DND-41 (cell line): Measurements from ENCODE around the gene STX16.
A peak's percentile ranks its signal among the peaks of the same experiment; 100 is the strongest.

Experiments used
- ATAC-seq: fragments of 200-7000 bp; cut with Tn5 transposase; 3 replicates; pipeline ENCODE4 v1.9.1; 2021; ENCODE audit warnings: low read depth; ENCODE audit not compliant: insufficient read depth
- DNase-seq: peaks from one replicate; pipeline ENCODE4 v3.0.0-alpha.2; 2020
- H2AFZ ChIP-seq: 2 replicates; pipeline ENCODE4 v1.6.0; 2012; ENCODE audit warnings: low read depth, low read length
- H3K27ac ChIP-seq: 2 replicates; pipeline ENCODE4 v1.5.1; 2012; ENCODE audit warnings: low read length, inconsistent platforms
- H3K27me3 ChIP-seq: fragments of 200-600 bp; sonication (generic); 2 replicates; pipeline ENCODE4 v1.6.0; 2012; ENCODE audit warnings: low read length, mild to moderate bottlenecking, inconsistent platforms; ENCODE audit not compliant: insufficient read depth, poor library complexity
- H3K36me3 ChIP-seq: 2 replicates; pipeline ENCODE4 v1.5.1; 2012; ENCODE audit warnings: low read length, inconsistent platforms; ENCODE audit not compliant: insufficient read depth
- H3K4me1 ChIP-seq: 2 replicates; pipeline ENCODE4 v1.5.1; 2012; ENCODE audit warnings: mild to moderate bottlenecking, low read length; ENCODE audit not compliant: insufficient read depth
- H3K4me2 ChIP-seq: 2 replicates; pipeline ENCODE4 v1.6.0; 2012; ENCODE audit warnings: mild to moderate bottlenecking, moderate library complexity, low read length, inconsistent platforms; ENCODE audit not compliant: insufficient read depth
- H3K4me3 ChIP-seq, 2 experiments: fragments of 200-600 bp in 1 of 2; shearing (Covaris generic) in 1 of 2; 2 replicates each; pipeline ENCODE4 v1.5.1; 2012 to 2016; ENCODE audit warnings: inconsistent platforms in 2 of 2, low read length in 2 of 2, mild to moderate bottlenecking in 2 of 2, low read depth in 1 of 2, moderate library complexity in 1 of 2
- H3K79me2 ChIP-seq: 2 replicates; pipeline ENCODE4 v1.6.0; 2012; ENCODE audit warnings: low read length, inconsistent platforms; ENCODE audit not compliant: insufficient read depth
- H3K9ac ChIP-seq: 2 replicates; pipeline ENCODE4 v1.6.0; 2012; ENCODE audit warnings: low read depth, mild to moderate bottlenecking, inconsistent platforms, low read length, moderate library complexity
- H3K9me3 ChIP-seq: 2 replicates; pipeline ENCODE4 v1.5.1; 2012; ENCODE audit warnings: low read length, moderate library complexity, mild to moderate bottlenecking, inconsistent platforms; ENCODE audit not compliant: insufficient read depth, severe bottlenecking
- H4K20me1 ChIP-seq: 2 replicates; pipeline ENCODE4 v1.6.0; 2012; ENCODE audit warnings: low read length; ENCODE audit not compliant: insufficient read depth
- EZH2 ChIP-seq: IDR thresholded peaks from 3 replicates; pipeline ENCODE4 v1.6.1; 2012; ENCODE audit warnings: borderline replicate concordance, low read depth, mild to moderate bottlenecking, moderate library complexity, low read length, inconsistent platforms; ENCODE audit not compliant: severe bottlenecking
- TF ChIP-seq, protein P1 (sequence below): IDR thresholded peaks from 2 replicates; pipeline ENCODE4 v1.5.1; 2012; ENCODE audit warnings: borderline replicate concordance, low read length, moderate library complexity, mild to moderate bottlenecking; ENCODE audit not compliant: poor library complexity, severe bottlenecking; ENCODE audit errors: extremely low read depth

STX16 gene

DNA sequence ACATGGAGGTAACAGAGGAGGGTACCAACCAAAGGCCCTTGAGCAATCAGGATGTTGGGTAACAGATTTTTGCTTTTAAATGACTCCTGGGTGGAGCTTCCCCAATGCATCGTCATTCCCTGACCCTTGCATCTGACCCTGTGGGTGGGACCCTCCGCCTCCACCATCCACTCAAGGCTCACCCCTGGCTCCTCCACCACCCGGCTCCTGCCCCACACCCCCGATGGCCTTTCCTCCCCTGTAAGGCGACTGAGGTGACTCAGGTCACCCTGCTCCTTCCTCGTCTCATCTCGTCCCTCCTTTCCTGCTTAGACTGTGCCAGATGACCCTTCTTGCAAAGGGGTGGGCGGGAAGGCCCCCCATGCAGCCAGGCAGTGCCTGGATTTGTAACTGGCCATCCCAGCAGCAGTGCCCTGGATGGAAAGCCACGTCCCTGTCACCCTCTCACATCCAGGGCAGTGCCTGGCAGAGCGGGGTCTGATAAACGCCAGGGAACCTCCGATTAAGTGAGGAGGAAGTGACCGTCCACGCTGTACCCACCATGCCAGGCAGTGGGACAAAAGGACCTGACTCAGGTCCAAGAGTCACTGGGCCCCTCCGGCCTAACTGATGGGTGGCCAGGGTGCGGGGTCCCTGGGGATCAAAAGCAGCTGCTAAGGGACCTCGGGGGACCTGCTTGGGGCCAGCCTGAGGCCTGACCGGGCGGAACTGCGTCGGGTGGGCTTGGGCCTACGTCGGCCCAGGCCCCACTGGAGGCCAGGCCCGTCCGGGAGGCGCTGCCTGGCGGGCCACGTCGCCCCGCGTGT lies 40.9 kb downstream of the STX16 start:
- Histone ChIP-seq H3K9me3 (no peaks in the 10 kb centered on the region), H3K4me2 (peak overlapping the region; percentile 67), H3K9ac (peak overlapping the region; percentile 77), H3K79me2 (peaks cover 21% of the 10 kb centered on the region), H3K27me3 (no peaks in the 10 kb centered on the region), H3K4me3 (peak overlapping the region in 1 of 2 experiments; percentile 72; a peak in 2 of 4 replicates), H3K4me1 (peaks cover 28% of the 10 kb centered on the region), H3K27ac (peak overlapping the region; percentile 78), H3K36me3 (peaks cover 29% of the 10 kb centered on the region), H2AFZ (peak overlapping the region; percentile 97), H4K20me1 (no peaks in the 10 kb centered on the region; the same call in 1 of the 2 replicates)
- DNase-seq (peak; percentile 34), ATAC-seq (peak; percentile 1; the same call in 1 of the 3 replicates)
- TF ChIP-seq, protein P1, sequence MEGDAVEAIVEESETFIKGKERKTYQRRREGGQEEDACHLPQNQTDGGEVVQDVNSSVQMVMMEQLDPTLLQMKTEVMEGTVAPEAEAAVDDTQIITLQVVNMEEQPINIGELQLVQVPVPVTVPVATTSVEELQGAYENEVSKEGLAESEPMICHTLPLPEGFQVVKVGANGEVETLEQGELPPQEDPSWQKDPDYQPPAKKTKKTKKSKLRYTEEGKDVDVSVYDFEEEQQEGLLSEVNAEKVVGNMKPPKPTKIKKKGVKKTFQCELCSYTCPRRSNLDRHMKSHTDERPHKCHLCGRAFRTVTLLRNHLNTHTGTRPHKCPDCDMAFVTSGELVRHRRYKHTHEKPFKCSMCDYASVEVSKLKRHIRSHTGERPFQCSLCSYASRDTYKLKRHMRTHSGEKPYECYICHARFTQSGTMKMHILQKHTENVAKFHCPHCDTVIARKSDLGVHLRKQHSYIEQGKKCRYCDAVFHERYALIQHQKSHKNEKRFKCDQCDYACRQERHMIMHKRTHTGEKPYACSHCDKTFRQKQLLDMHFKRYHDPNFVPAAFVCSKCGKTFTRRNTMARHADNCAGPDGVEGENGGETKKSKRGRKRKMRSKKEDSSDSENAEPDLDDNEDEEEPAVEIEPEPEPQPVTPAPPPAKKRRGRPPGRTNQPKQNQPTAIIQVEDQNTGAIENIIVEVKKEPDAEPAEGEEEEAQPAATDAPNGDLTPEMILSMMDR = no peak
- TF ChIP-seq EZH2 = no peak

DNA sequence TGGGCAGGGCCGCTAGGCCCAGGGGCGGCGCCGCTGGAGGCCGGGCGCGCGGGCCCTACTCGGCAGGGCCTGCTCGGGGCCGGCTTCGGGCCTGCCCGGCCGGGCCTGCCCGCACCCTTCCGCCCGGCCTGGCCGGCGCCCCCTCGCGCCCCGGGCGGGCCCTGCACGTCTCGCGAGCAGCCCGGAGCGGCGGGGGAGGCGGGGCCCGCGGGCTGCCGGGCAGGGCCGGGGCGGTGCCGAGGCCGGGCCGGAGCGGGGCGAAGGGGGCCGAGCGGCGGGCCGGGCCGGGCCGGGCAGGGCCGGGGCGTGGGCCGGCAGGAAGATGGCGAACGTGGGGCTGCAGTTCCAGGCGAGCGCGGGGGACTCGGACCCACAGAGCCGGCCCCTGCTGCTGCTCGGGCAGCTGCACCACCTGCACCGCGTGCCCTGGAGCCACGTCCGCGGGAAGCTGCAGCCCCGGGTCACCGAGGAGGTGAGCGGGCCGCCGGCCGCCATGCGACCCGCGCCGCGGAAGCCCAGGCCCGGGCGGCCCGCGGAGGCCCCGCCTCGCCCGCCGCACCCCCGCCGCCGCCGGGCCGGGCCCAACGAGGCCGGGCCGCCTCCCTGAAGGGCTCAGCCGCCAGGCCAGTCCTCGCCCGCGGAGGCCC lies 41.6 kb downstream of the STX16 start, which contains the start of gene NPEPL1:
TSS of gene NPEPL1 (plus strand) at position 222 of the 647 bp plus-strand sequence. CDS start at position 323, 101 bp downstream.
- ATAC-seq (peak; percentile 84), DNase-seq (peak; percentile 61)
- peak within 1 kb of the TSS; percentile 77 for H3K9ac ChIP-seq

DNA sequence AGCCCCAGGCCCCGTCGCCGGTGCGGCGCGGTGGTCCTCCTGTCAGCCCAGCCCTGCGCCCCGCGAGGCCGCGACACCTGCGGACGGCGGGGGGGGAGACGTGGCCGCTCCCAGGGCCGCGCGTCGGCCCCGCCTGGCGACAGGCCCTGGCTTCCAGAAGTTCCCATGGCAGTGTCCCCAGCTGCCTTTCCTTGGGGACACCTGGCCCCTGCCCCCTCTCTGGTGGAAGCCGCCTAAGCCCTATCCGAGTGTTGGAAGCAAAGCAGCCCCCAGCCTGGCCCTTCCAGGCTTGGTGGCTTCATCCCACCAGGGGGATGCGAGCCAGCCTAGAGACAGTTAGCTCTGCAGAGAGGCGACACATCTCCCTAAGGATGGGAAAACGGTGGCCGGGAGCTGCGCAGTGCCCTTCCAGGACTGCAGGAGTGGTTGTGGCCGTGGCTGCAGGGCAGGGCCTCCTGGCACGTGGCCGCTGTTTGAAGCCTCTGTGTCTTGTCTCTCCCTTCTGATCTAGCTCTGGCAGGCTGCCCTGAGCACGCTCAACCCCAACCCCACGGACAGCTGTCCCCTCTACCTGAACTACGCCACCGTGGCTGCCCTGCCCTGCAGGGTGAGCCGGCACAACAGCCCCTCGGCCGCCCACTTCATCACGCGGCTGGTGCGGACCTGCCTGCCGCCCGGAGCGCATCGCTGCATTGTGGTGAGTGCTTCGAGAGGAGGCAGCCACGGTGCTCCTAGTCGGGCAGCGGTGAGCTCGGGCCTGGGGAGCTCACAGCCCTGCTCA lies 42.3 kb downstream of the STX16 start:
- ATAC-seq (peak; percentile 51), DNase-seq (peak; percentile 51)
- no peaks in the 10 kb centered on the region for H3K27me3 ChIP-seq
- peaks cover 40% of the 10 kb centered on the region for H3K36me3 ChIP-seq
- TF ChIP-seq, protein P1 = peak; percentile 14
- TF ChIP-seq EZH2 = no peak
- no peaks in the 10 kb centered on the region for H3K9me3 ChIP-seq
- peaks cover 21% of the 10 kb centered on the region for H3K79me2 ChIP-seq
- peak overlapping the region; percentile 92 for H2AFZ ChIP-seq
- H3K9ac ChIP-seq = peak overlapping the region; percentile 77
- H3K4me2 ChIP-seq = peak overlapping the region; percentile 83
- no peaks in the 10 kb centered on the region; the same call in 1 of the 2 replicates for H4K20me1 ChIP-seq
- peaks cover 28% of the 10 kb centered on the region for H3K4me1 ChIP-seq
- H3K27ac ChIP-seq = peak overlapping the region; percentile 72
- H3K4me3 ChIP-seq = peak overlapping the region; percentile 35 to 72; a peak in 3 of 4 replicates

More for the DNA sequence above, 41.6 kb downstream of the STX16 start, which contains the start of gene NPEPL1:
- Histone ChIP-seq H2AFZ (peak within 1 kb of the TSS; percentile 97), H3K36me3 (peaks cover 36% of the 10 kb centered on the region), H3K27me3 (no peaks in the 10 kb centered on the region), H3K4me1 (peaks cover 28% of the 10 kb centered on the region), H3K4me2 (peak within 1 kb of the TSS; percentile 83), H4K20me1 (no peaks in the 10 kb centered on the region; the same call in 1 of the 2 replicates), H3K27ac (peak within 1 kb of the TSS; percentile 78), H3K9me3 (no peaks in the 10 kb centered on the region), H3K4me3 (peak within 1 kb of the TSS; percentile 35 to 72; a peak in 3 of 4 replicates), H3K79me2 (peaks cover 21% of the 10 kb centered on the region)
- TF ChIP-seq, protein P1 = peak; percentile 56
- TF ChIP-seq EZH2 = no peak
